H1 (cell line): ENCODE results near the gene BMP4. TPM values are rescaled to one million over a fixed set of nuclear protein-coding genes. Genes with fewer than 3 reads are reported as not detected.
A peak's percentile ranks its signal among the peaks of the same experiment; 100 is the strongest.

Experiments
- CTCF ChIA-PET: fragments of 300-600 bp; sonication (Branson Sonifier 250); formaldehyde crosslinking; loops from one replicate; lab custom pipeline; 2021; ENCODE audit not compliant: partially characterized antibody; lab: Charles Lee
- POLR2A ChIA-PET: fragments of 300-600 bp; sonication (Branson Sonifier 250); formaldehyde crosslinking; loops from one replicate; lab custom pipeline; 2021; ENCODE audit warnings: inconsistent platforms; ENCODE audit not compliant: partially characterized antibody; lab: Charles Lee
- DNase-seq, 2 experiments: peaks; one replicate each; pipeline versions ENCODE4 v3.0.0 to v3.0.0-alpha.2; 2010 to 2022; ENCODE audit warnings: low spot score in 2 of 2, low read depth in 1 of 2, mixed read lengths in 1 of 2
- FAIRE-seq: peaks from 2 replicates; lab custom pipeline; 2011; peaks lifted over from hg19 to GRCh38; lab: Jason Lieb, UNC
- H2AFZ ChIP-seq: 2 replicates; pipeline ENCODE4 v1.8.1; 2012; ENCODE audit warnings: low read length, inconsistent platforms
- H2AK5ac ChIP-seq: 2 replicates; pipeline ENCODE4 v1.6.1; 2013; ENCODE audit warnings: low read depth, low read length
- H2BK120ac ChIP-seq: replicated peaks from 2 replicates; pipeline ENCODE3; 2013; ENCODE audit warnings: low read depth, low read length, inconsistent platforms
- H2BK12ac ChIP-seq: 2 replicates; pipeline ENCODE4 v1.6.1; 2013; ENCODE audit warnings: low read depth, low read length
- H2BK15ac ChIP-seq: 2 replicates; pipeline ENCODE4 v1.6.1; 2013; ENCODE audit warnings: low read length
- H2BK20ac ChIP-seq: 2 replicates; pipeline ENCODE4 v1.6.1; 2013; ENCODE audit warnings: low read length
- H2BK5ac ChIP-seq: 2 replicates; pipeline ENCODE4 v1.6.1; 2013; ENCODE audit warnings: low read depth, low read length
- H3K14ac ChIP-seq: 2 replicates; pipeline ENCODE4 v1.6.1; 2013; ENCODE audit warnings: inconsistent platforms; ENCODE audit not compliant: insufficient read length
- H3K18ac ChIP-seq: 2 replicates; pipeline ENCODE4 v1.6.1; 2013; ENCODE audit warnings: low read length; ENCODE audit errors: extremely low read depth
- H3K23ac ChIP-seq: 2 replicates; pipeline ENCODE4 v1.6.1; 2013; ENCODE audit warnings: inconsistent platforms; ENCODE audit not compliant: insufficient read length
- H3K23me2 ChIP-seq: 2 replicates; pipeline ENCODE4 v1.6.1; 2013; ENCODE audit warnings: low read depth, low read length
- H3K27ac ChIP-seq: 2 replicates; pipeline ENCODE4 v1.6.1; 2011; ENCODE audit warnings: low read depth, low read length, inconsistent platforms
- H3K27me3 ChIP-seq, 4 experiments: replicated peaks in 1 of 4; 1 replicate in 1 of 4; 2 replicates in 3 of 4; pipeline versions ENCODE4 v1.6.1 to v1.8.1; 2011 to 2013; ENCODE audit warnings: low read length in 3 of 4, mild to moderate bottlenecking in 3 of 4, inconsistent platforms in 2 of 4, mixed read lengths in 2 of 4, moderate library complexity in 1 of 4; ENCODE audit not compliant: control insufficient read depth in 3 of 4, insufficient read depth in 3 of 4; ENCODE audit errors: extremely low read depth in 1 of 4
- H3K36me3 ChIP-seq, 4 experiments: 2 replicates each; pipeline versions ENCODE4 v1.6.1 to v1.8.1; 2011 to 2013; ENCODE audit warnings: mild to moderate bottlenecking in 4 of 4, low read length in 3 of 4, moderate library complexity in 2 of 4, control low read depth in 1 of 4, inconsistent platforms in 1 of 4; ENCODE audit not compliant: insufficient read depth in 4 of 4, control insufficient read depth in 2 of 4
- H3K4ac ChIP-seq: replicated peaks from 2 replicates; pipeline ENCODE3; 2013; ENCODE audit warnings: low read length, low read depth, mixed read lengths, inconsistent platforms; ENCODE audit not compliant: insufficient read length
- H3K4me1 ChIP-seq, 4 experiments: replicated peaks in 1 of 4; 1 replicate in 1 of 4; 2 replicates in 3 of 4; pipeline versions ENCODE4 v1.6.1 to v1.8.1; 2011 to 2013; ENCODE audit warnings: low read length in 3 of 4, inconsistent platforms in 2 of 4, mixed read lengths in 1 of 4; ENCODE audit not compliant: insufficient read depth in 4 of 4, control insufficient read depth in 3 of 4
- H3K4me2 ChIP-seq, 2 experiments: 2 replicates each; pipeline versions ENCODE4 v1.6.1 to v1.8.1; 2011 to 2013; ENCODE audit warnings: low read depth in 2 of 2, low read length in 2 of 2, control low read depth in 1 of 2, inconsistent platforms in 1 of 2, mild to moderate bottlenecking in 1 of 2; ENCODE audit not compliant: insufficient read depth in 1 of 2
- H3K4me3 ChIP-seq, 4 experiments: fragments of 200-600, 300-600 bp in 1 of 4; sonication (generic), shearing (Covaris generic), sonication (Bioruptor Twin) in 1 of 4; 2 replicates each; pipeline versions ENCODE4 v1.5.1 to v1.8.1; 2011 to 2016; ENCODE audit warnings: low read length in 4 of 4, low read depth in 3 of 4, control low read depth in 2 of 4, inconsistent platforms in 2 of 4, mild to moderate bottlenecking in 2 of 4, mixed read lengths in 1 of 4, moderate library complexity in 1 of 4; ENCODE audit not compliant: insufficient read depth in 2 of 4; ENCODE audit errors: extremely low read depth in 1 of 4
- H3K56ac ChIP-seq: replicated peaks from 2 replicates; pipeline ENCODE3; 2013; ENCODE audit warnings: low read depth, mild to moderate bottlenecking, mixed read lengths, low read length, inconsistent platforms; ENCODE audit not compliant: insufficient read length
- H3K79me1 ChIP-seq: 2 replicates; pipeline ENCODE4 v1.6.1; 2013; ENCODE audit warnings: low read depth, low read length, control low read depth
- H3K79me2 ChIP-seq, 2 experiments: 2 replicates each; pipeline versions ENCODE4 v1.6.1 to v1.8.1; 2012 to 2013; ENCODE audit warnings: low read length in 2 of 2, mild to moderate bottlenecking in 2 of 2, inconsistent platforms in 1 of 2; ENCODE audit not compliant: insufficient read depth in 2 of 2, control insufficient read depth in 1 of 2
- H3K9ac ChIP-seq, 4 experiments: replicated peaks in 1 of 4; 1 replicate in 1 of 4; 2 replicates in 3 of 4; pipeline versions ENCODE4 v1.6.1 to v1.8.1; 2011 to 2013; ENCODE audit warnings: low read depth in 3 of 4, low read length in 3 of 4, control low read depth in 2 of 4, mild to moderate bottlenecking in 2 of 4, moderate library complexity in 2 of 4, inconsistent platforms in 1 of 4; ENCODE audit errors: extremely low read depth in 1 of 4
- H3K9me3 ChIP-seq, 2 experiments: 2 replicates each; pipeline versions ENCODE4 v1.6.1 to v1.8.1; 2012 to 2013; ENCODE audit warnings: mild to moderate bottlenecking in 2 of 2, moderate library complexity in 2 of 2, control low read depth in 1 of 2, inconsistent platforms in 1 of 2, low read depth in 1 of 2, low read length in 1 of 2, mixed read lengths in 1 of 2; ENCODE audit not compliant: insufficient read depth in 2 of 2
- H4K20me1 ChIP-seq, 2 experiments: replicated peaks in 1 of 2; 2 replicates each; pipeline versions ENCODE3 to v1.8.1; 2011 to 2013; ENCODE audit warnings: inconsistent platforms in 2 of 2, low read length in 2 of 2, mild to moderate bottlenecking in 1 of 2; ENCODE audit not compliant: insufficient read depth in 2 of 2, control insufficient read depth in 1 of 2
- H4K5ac ChIP-seq: 2 replicates; pipeline ENCODE4 v1.6.1; 2013; ENCODE audit warnings: low read length, low read depth, mixed read lengths, inconsistent platforms; ENCODE audit not compliant: insufficient read length
- H4K8ac ChIP-seq: 2 replicates; pipeline ENCODE4 v1.8.0; 2013; ENCODE audit warnings: mild to moderate bottlenecking, moderate library complexity, low read length, inconsistent platforms; ENCODE audit not compliant: insufficient read depth; ENCODE audit errors: extremely low read depth
- H4K91ac ChIP-seq: replicated peaks from 2 replicates; pipeline ENCODE3; 2013; ENCODE audit warnings: low read length, mixed read lengths, inconsistent platforms; ENCODE audit not compliant: insufficient read length
- CREB1 ChIP-seq: IDR thresholded peaks from 2 replicates; pipeline ENCODE4 v1.6.1; 2012; ENCODE audit warnings: inconsistent platforms
- GTF2F1 ChIP-seq: IDR thresholded peaks from 2 replicates; pipeline ENCODE4 v1.6.1; 2012; ENCODE audit warnings: low read depth, low read length, improper control_type of control experiment, borderline replicate concordance
- KDM4A ChIP-seq: IDR thresholded peaks from one replicate; pipeline ENCODE4 v1.7.1; 2012; ENCODE audit warnings: low read depth, mild to moderate bottlenecking, moderate library complexity, low read length, inconsistent platforms; ENCODE audit not compliant: severe bottlenecking
- RAD21 ChIP-seq, 2 experiments: IDR thresholded peaks in 1 of 2; conservative IDR thresholded peaks in 1 of 2; 2 replicates each; pipeline ENCODE4 v1.6.1; 2011; ENCODE audit warnings: low read depth in 2 of 2, low read length in 2 of 2, improper control_type of control experiment in 1 of 2, inconsistent platforms in 1 of 2, mild to moderate bottlenecking in 1 of 2, moderate library complexity in 1 of 2
- RNF2 ChIP-seq: fragments of 200-900, 300-1000 bp; sonication (generic); IDR thresholded peaks from 2 replicates; pipeline ENCODE4 v1.7.1; 2016; ENCODE audit warnings: borderline replicate concordance, low read depth, mild to moderate bottlenecking, antibody characterized with exemption, low read length; ENCODE audit not compliant: poor library complexity, severe bottlenecking; ENCODE audit errors: missing control alignments
- RXRA ChIP-seq: IDR thresholded peaks from 2 replicates; pipeline ENCODE4 v1.6.1; 2011; ENCODE audit warnings: low read depth, mild to moderate bottlenecking, low read length, moderate library complexity; ENCODE audit not compliant: insufficient read depth
- TBP ChIP-seq: IDR thresholded peaks from 2 replicates; pipeline ENCODE4 v1.6.1; 2011; ENCODE audit warnings: low read depth, low read length, improper control_type of control experiment
- WGBS, 2 experiments: shearing (Covaris generic) in 1 of 2; methylation state at CpG; one replicate each; pipeline versions ENCODE4 v1.1.6 to v1.1.7; 2013 to 2015; ENCODE audit warnings: low lambda C conversion rate in 2 of 2, mixed read lengths in 2 of 2, inconsistent platforms in 1 of 2, low coverage in 1 of 2, missing lambda C conversion rate in 1 of 2; ENCODE audit not compliant: insufficient replicate concordance in 2 of 2, insufficient coverage in 1 of 2, insufficient read length in 1 of 2; ENCODE audit errors: extremely low coverage in 1 of 2, missing lambda C conversion rate in 1 of 2; 5-methylcytosine and 5-hydroxymethylcytosine counted together
- polyA plus RNA-seq, 7 experiments: library from polyadenylated mRNA; depleted of rRNA in 3 of 7; stranded (reverse) in 5 of 7; unstranded in 2 of 7; fragments of >200 nt in 5 of 7; fragments of 200-250 nt in 2 of 7; gene quantifications; 1 replicate in 5 of 7; 2 replicates in 1 of 7; 4 replicates in 1 of 7; pipeline versions ENCODE4 v1.2.1 to v1.2.3, GENCODE V29; 2011 to 2013; ENCODE audit warnings: missing spikeins in 2 of 7, mixed read lengths in 2 of 7
- total RNA-seq: library from RNA; stranded (reverse); fragmentation: NEBNext Ultra II Directional; extraction: Animal tissue kit (Norgen Biotek cat#: 25700); gene quantifications from 2 replicates; pipeline ENCODE4 v1.2.1, GENCODE V29; 2021

Gene BMP4
- total and polyA plus RNA-seq, 2 of the 8 experiments (the other 6 are each of a cell fraction or from before 2014, with no cell fraction given) = 2.3 to 5.4 TPM

- H2BK15ac ChIP-seq = no peak overlapping the region
- no peak overlapping the region for H3K27ac ChIP-seq
- no peaks in the 10 kb centered on the region for H3K79me1 ChIP-seq
- H3K4me2 ChIP-seq = peak overlapping the region; percentile 94 to 99
- CTCF ChIA-PET = interaction anchor here (1.4 to 3.7 kb wide), 9 partner anchors 11 to 413 kb away, joined by 3 to 14 read pairs (median 4); no protein-coding TSS in a partner anchor
- H4K20me1 ChIP-seq = peaks cover 0 to 3% of the 10 kb centered on the region in 2 experiments
- H3K9me3 ChIP-seq = no peaks in the 10 kb centered on the region
- no peak for DNase-seq
- peak overlapping the region; percentile 54 to 86 (median 70) for H3K4me3 ChIP-seq
- H3K4ac ChIP-seq = no peak overlapping the region
- no peak overlapping the region for H4K5ac ChIP-seq
- H2BK120ac ChIP-seq = no peak overlapping the region
- 0 out of 2 replicates have a peak overlapping the region, but pooled peaks have one; percentile 53 for H3K18ac ChIP-seq
- peaks cover 47% of the 10 kb centered on the region for H3K23me2 ChIP-seq
- H3K14ac ChIP-seq = no peak overlapping the region
- H2BK20ac ChIP-seq = no peak overlapping the region
- no peak overlapping the region for H4K91ac ChIP-seq
- H3K4me1 ChIP-seq = peaks cover 5 to 15% (median 12%) of the 10 kb centered on the region in 4 experiments
- H2AK5ac ChIP-seq = no peak overlapping the region
- H3K36me3 ChIP-seq = peaks cover 0 to 10% (median 2%) of the 10 kb centered on the region in 4 experiments; a peak in 2 of 8 replicates
- TF ChIP-seq RAD21 (IDR thresholded peaks at IDR 0.05 in 1 of 2, conservative IDR thresholded peaks at IDR 0.05 in 1 of 2; ENCODE audit: low read depth in 2 of 2, low read length in 2 of 2) = no peak
- TF ChIP-seq GTF2F1 = no peak
- TF ChIP-seq CREB1 = 0 out of 2 replicates have a peak, but pooled peaks have one; percentile 16
- no peak for TF ChIP-seq RXRA
- peak; percentile 8; the same call in 1 of the 2 replicates for TF ChIP-seq TBP
- peak; percentile 33 for TF ChIP-seq KDM4A
- peak; percentile 34 for TF ChIP-seq RNF2
- no peak overlapping the region for H2BK5ac ChIP-seq
- no peak overlapping the region for H2AFZ ChIP-seq
- H2BK12ac ChIP-seq = no peak overlapping the region
- peaks cover 26 to 78% (median 67%) of the 10 kb centered on the region in 4 experiments for H3K27me3 ChIP-seq
- 0% methylated on average over 8 of the region's 10 CpGs; no CpG with 5 or more reads in 1 of the 2 experiments for WGBS, 2 experiments
- no peak overlapping the region for H3K23ac ChIP-seq
- H3K9ac ChIP-seq = no peak overlapping the region
- no peak for FAIRE-seq
- no peaks in the 10 kb centered on the region for H3K79me2 ChIP-seq
- POLR2A ChIA-PET = interaction anchor here (0.6 to 5.3 kb wide), 8 partner anchors 9 to 732 kb away, joined by 3 to 29 read pairs (median 4); no protein-coding TSS in a partner anchor
- H3K56ac ChIP-seq = no peak overlapping the region
- H4K8ac ChIP-seq = no peak overlapping the region
Measured at GRCh38 chr14:53952533-53952932, 4.1 kb downstream of the BMP4 start.
